GM12801 (cell line): ENCODE results near the gene OR2V2.

Experiments used
- CTCF ChIP-seq: IDR thresholded peaks from one replicate; pipeline ENCODE4 v1.5.1; 2011; ENCODE audit warnings: control low read depth; ENCODE audit not compliant: insufficient read length; ENCODE audit errors: extremely low read depth

The OR2V2 gene

GRCh38 chr5:181161534-181162175, 14.3 kb downstream of the OR2V2 start:
- TF ChIP-seq CTCF = no peak

GRCh38 chr5:181163487-181164075, 16.2 kb downstream of the OR2V2 start:
- no peak for TF ChIP-seq CTCF

- TF ChIP-seq CTCF = no peak
Observed at GRCh38 chr5:181164076-181164952, 16.9 kb downstream of the OR2V2 start.

- TF ChIP-seq CTCF = no peak
Observed at GRCh38 chr5:181166812-181167733, 19.7 kb downstream of the OR2V2 start.

GRCh38 chr5:181167814-181168488, 20.6 kb downstream of the OR2V2 start:
- no peak for TF ChIP-seq CTCF

GRCh38 chr5:181168595-181169118, 21.3 kb downstream of the OR2V2 start:
- TF ChIP-seq CTCF = no peak
